ENCODE data around the gene TOMM20.
A peak's percentile ranks its signal among the peaks of the same experiment; 100 is the strongest.
"Not testable (repeated sequence)": the region's sequence is repeated elsewhere in the genome, so short reads cannot be mapped to it uniquely, and the experiment has no call there.

Gene TOMM20

GRCh38 chr1:235105051-235106043 lies 23.3 kb downstream of the TOMM20 start:
- Histone ChIP-seq H3K4me1 (ENCODE audit: control insufficient read depth, insufficient read depth, low read length) (peaks cover 7% of the 10 kb centered on the region), H3K9me3 (ENCODE audit: control insufficient read depth, low read length) (no peaks in the 10 kb centered on the region), H3K36me3 (ENCODE audit: control insufficient read depth, insufficient read depth, low read length) (peaks cover 9% of the 10 kb centered on the region), H3K4me3 (ENCODE audit: insufficient read depth, low read depth, low read length) (no peak overlapping the region), H3K27me3 (ENCODE audit: control insufficient read depth, insufficient read depth, low read length, poor library complexity, severe bottlenecking) (no peaks in the 10 kb centered on the region), H3K27ac (ENCODE audit: insufficient read depth, low read depth, low read length, poor library complexity, severe bottlenecking) (no peak overlapping the region)
- WGBS, 2 experiments: 80 to 88% methylated on average over 10 to 12 of the region's 12 CpGs

- Histone ChIP-seq H3K27ac (ENCODE audit: insufficient read depth, low read depth, low read length, poor library complexity, severe bottlenecking) (no peak overlapping the region), H3K4me1 (ENCODE audit: control insufficient read depth, insufficient read depth, low read length) (peaks cover 10% of the 10 kb centered on the region), H3K4me3 (ENCODE audit: insufficient read depth, low read depth, low read length) (no peak overlapping the region), H3K36me3 (ENCODE audit: control insufficient read depth, insufficient read depth, low read length) (no peaks in the 10 kb centered on the region), H3K9me3 (ENCODE audit: control insufficient read depth, low read length) (no peaks in the 10 kb centered on the region), H3K27me3 (ENCODE audit: control insufficient read depth, insufficient read depth, low read length, poor library complexity, severe bottlenecking) (no peaks in the 10 kb centered on the region)
- 96 to 97% methylated on average over 4 of the region's 4 CpGs for WGBS, 2 experiments
These were observed 25.6 kb downstream of the TOMM20 start for GRCh38 chr1:235102993-235103411.

GRCh38 chr1:235102259-235102582 lies 26.4 kb downstream of the TOMM20 start:
- H3K4me1 ChIP-seq (ENCODE audit: control insufficient read depth, insufficient read depth, low read length): peaks cover 10% of the 10 kb centered on the region
- H3K9me3 ChIP-seq (ENCODE audit: control insufficient read depth, low read length): no peaks in the 10 kb centered on the region
- no peaks in the 10 kb centered on the region for H3K27me3 ChIP-seq (ENCODE audit: control insufficient read depth, insufficient read depth, low read length, poor library complexity, severe bottlenecking)
- WGBS, 2 experiments: 92 to 96% methylated on average over 3 of the region's 3 CpGs
- H3K27ac ChIP-seq (ENCODE audit: insufficient read depth, low read depth, low read length, poor library complexity, severe bottlenecking): no peak overlapping the region
- H3K36me3 ChIP-seq (ENCODE audit: control insufficient read depth, insufficient read depth, low read length): no peaks in the 10 kb centered on the region
- H3K4me3 ChIP-seq (ENCODE audit: insufficient read depth, low read depth, low read length): no peak overlapping the region

GRCh38 chr1:235101558-235102258 lies 26.9 kb downstream of the TOMM20 start:
- Histone ChIP-seq H3K4me1 (ENCODE audit: control insufficient read depth, insufficient read depth, low read length) (peaks cover 10% of the 10 kb centered on the region), H3K27me3 (ENCODE audit: control insufficient read depth, insufficient read depth, low read length, poor library complexity, severe bottlenecking) (no peaks in the 10 kb centered on the region), H3K36me3 (ENCODE audit: control insufficient read depth, insufficient read depth, low read length) (no peaks in the 10 kb centered on the region), H3K9me3 (ENCODE audit: control insufficient read depth, low read length) (no peaks in the 10 kb centered on the region), H3K27ac (ENCODE audit: insufficient read depth, low read depth, low read length, poor library complexity, severe bottlenecking) (no peak overlapping the region), H3K4me3 (ENCODE audit: insufficient read depth, low read depth, low read length) (no peak overlapping the region)
- WGBS, 2 experiments: 91 to 94% methylated on average over 5 of the region's 5 CpGs

GRCh38 chr1:235100194-235100772 lies 28.4 kb downstream of the TOMM20 start:
- WGBS, 2 experiments: 65 to 71% methylated on average over 13 of the region's 13 CpGs
- Histone ChIP-seq H3K36me3 (ENCODE audit: control insufficient read depth, insufficient read depth, low read length) (no peaks in the 10 kb centered on the region), H3K27me3 (ENCODE audit: control insufficient read depth, insufficient read depth, low read length, poor library complexity, severe bottlenecking) (no peaks in the 10 kb centered on the region), H3K4me1 (ENCODE audit: control insufficient read depth, insufficient read depth, low read length) (peaks cover 10% of the 10 kb centered on the region), H3K9me3 (ENCODE audit: control insufficient read depth, low read length) (no peaks in the 10 kb centered on the region), H3K27ac (ENCODE audit: insufficient read depth, low read depth, low read length, poor library complexity, severe bottlenecking) (peak overlapping the region; percentile 69), H3K4me3 (ENCODE audit: insufficient read depth, low read depth, low read length) (no peak overlapping the region)

GRCh38 chr1:235098991-235099390 lies 29.6 kb downstream of the TOMM20 start:
- no peaks in the 10 kb centered on the region for H3K9me3 ChIP-seq (ENCODE audit: control insufficient read depth, low read length)
- 90 to 95% methylated on average over 9 of the region's 9 CpGs for WGBS, 2 experiments
- H3K4me1 ChIP-seq (ENCODE audit: control insufficient read depth, insufficient read depth, low read length): peaks cover 6% of the 10 kb centered on the region
- no peak overlapping the region for H3K27ac ChIP-seq (ENCODE audit: insufficient read depth, low read depth, low read length, poor library complexity, severe bottlenecking)
- H3K4me3 ChIP-seq (ENCODE audit: insufficient read depth, low read depth, low read length): no peak overlapping the region
- H3K27me3 ChIP-seq (ENCODE audit: control insufficient read depth, insufficient read depth, low read length, poor library complexity, severe bottlenecking): no peaks in the 10 kb centered on the region
- no peaks in the 10 kb centered on the region for H3K36me3 ChIP-seq (ENCODE audit: control insufficient read depth, insufficient read depth, low read length)

- Histone ChIP-seq H3K36me3 (ENCODE audit: control insufficient read depth, insufficient read depth, low read length) (no peaks in the 10 kb centered on the region), H3K27ac (ENCODE audit: insufficient read depth, low read depth, low read length, poor library complexity, severe bottlenecking) (no peak overlapping the region), H3K9me3 (ENCODE audit: control insufficient read depth, low read length) (no peaks in the 10 kb centered on the region), H3K4me1 (ENCODE audit: control insufficient read depth, insufficient read depth, low read length) (peaks cover 6% of the 10 kb centered on the region), H3K27me3 (ENCODE audit: control insufficient read depth, insufficient read depth, low read length, poor library complexity, severe bottlenecking) (no peaks in the 10 kb centered on the region), H3K4me3 (ENCODE audit: insufficient read depth, low read depth, low read length) (no peak overlapping the region)
- 78 to 87% methylated on average over 6 of the region's 6 CpGs for WGBS, 2 experiments
These were observed 30.1 kb downstream of the TOMM20 start for GRCh38 chr1:235098547-235098946.

GRCh38 chr1:235097501-235097900 lies 31.1 kb downstream of the TOMM20 start:
- not testable (repeated sequence) for H3K27me3 ChIP-seq (ENCODE audit: control insufficient read depth, insufficient read depth, low read length, poor library complexity, severe bottlenecking); H3K9me3 ChIP-seq (ENCODE audit: control insufficient read depth, low read length); H3K36me3 ChIP-seq (ENCODE audit: control insufficient read depth, insufficient read depth, low read length); H3K27ac ChIP-seq (ENCODE audit: insufficient read depth, low read depth, low read length, poor library complexity, severe bottlenecking); H3K4me3 ChIP-seq (ENCODE audit: insufficient read depth, low read depth, low read length)
- WGBS, 2 experiments: 93 to 94% methylated on average over 14 of the region's 14 CpGs
- H3K4me1 ChIP-seq (ENCODE audit: control insufficient read depth, insufficient read depth, low read length): peaks cover 13% of the 10 kb centered on the region

GRCh38 chr1:235095938-235096562 lies 32.6 kb downstream of the TOMM20 start:
- H3K9me3 ChIP-seq (ENCODE audit: control insufficient read depth, low read length): no peaks in the 10 kb centered on the region
- 83 to 87% methylated on average over 6 of the region's 6 CpGs for WGBS, 2 experiments
- H3K27ac ChIP-seq (ENCODE audit: insufficient read depth, low read depth, low read length, poor library complexity, severe bottlenecking): no peak overlapping the region
- no peaks in the 10 kb centered on the region for H3K27me3 ChIP-seq (ENCODE audit: control insufficient read depth, insufficient read depth, low read length, poor library complexity, severe bottlenecking)
- H3K36me3 ChIP-seq (ENCODE audit: control insufficient read depth, insufficient read depth, low read length): no peaks in the 10 kb centered on the region
- peaks cover 17% of the 10 kb centered on the region for H3K4me1 ChIP-seq (ENCODE audit: control insufficient read depth, insufficient read depth, low read length)
- no peak overlapping the region for H3K4me3 ChIP-seq (ENCODE audit: insufficient read depth, low read depth, low read length)
